H4 (cell line): ENCODE data around the gene NHEJ1. TPM values are rescaled to one million over a fixed set of nuclear protein-coding genes. Genes with fewer than 3 reads are reported as not detected.
A peak's percentile ranks its signal among the peaks of the same experiment; 100 is the strongest.

Experiments
- DNase-seq: peaks from one replicate; pipeline ENCODE4 v3.0.0-alpha.2; 2015; ENCODE audit warnings: low spot score
- total RNA-seq: library from RNA; depleted of rRNA; stranded (reverse); fragments of >200 nt; shearing (Covaris generic); gene quantifications from 2 replicates; pipeline ENCODE4 v1.2.3, GENCODE V29; 2014; rRNA removed

NHEJ1 gene
- total RNA-seq, 1 experiment from 2014 or later = 27.4 TPM

GRCh38 chr2:219029829-219030165 is 130.8 kb downstream of the NHEJ1 start:
- peak; percentile 62 for DNase-seq

- no peak for DNase-seq
Observed at GRCh38 chr2:219028996-219029828, 131.4 kb downstream of the NHEJ1 start.

- no peak for DNase-seq
Observed at GRCh38 chr2:219028141-219028540, 132.5 kb downstream of the NHEJ1 start.

- no peak for DNase-seq
Observed at GRCh38 chr2:219027511-219028055, 133.0 kb downstream of the NHEJ1 start.

- no peak for DNase-seq
Observed at GRCh38 chr2:219026946-219027345, 133.7 kb downstream of the NHEJ1 start.

GRCh38 chr2:219025637-219026585 is 134.7 kb downstream of the NHEJ1 start:
- no peak for DNase-seq

Other genes with a start within 250 kb of the NHEJ1 start
- 0.45 and 0.75 TPM in 2 replicates for gene CDK5R2, start 201.1 kb downstream of the NHEJ1 start, total RNA-seq
- gene FEV, start 175.6 kb downstream of the NHEJ1 start, total RNA-seq = not detected in 2 replicates
- not detected in 2 replicates for gene CRYBA2, start 167.4 kb downstream of the NHEJ1 start, total RNA-seq
- 0.10 TPM in 1 of 2 replicates, not detected in the other for gene CFAP65, start 119.3 kb downstream of the NHEJ1 start, total RNA-seq
- not detected in 2 replicates for gene IHH, start 99.9 kb downstream of the NHEJ1 start, total RNA-seq
- 0.12 TPM in 1 of 2 replicates, not detected in the other for gene SLC23A3, start 9.2 kb upstream of the NHEJ1 start, total RNA-seq
- gene CNPPD1, start 16.1 kb upstream of the NHEJ1 start, total RNA-seq = 10.8 and 13.3 TPM in 2 replicates
- gene RETREG2, start 17.5 kb upstream of the NHEJ1 start, total RNA-seq = 52.8 and 53.3 TPM in 2 replicates
- 22.7 and 37.4 TPM in 2 replicates for gene ZFAND2B, start 46.0 kb upstream of the NHEJ1 start, total RNA-seq
- 47.2 and 47.4 TPM in 2 replicates for gene ABCB6, start 58.1 kb upstream of the NHEJ1 start, total RNA-seq
- gene ATG9A, start 68.8 kb upstream of the NHEJ1 start, total RNA-seq = 46.4 and 73.6 TPM in 2 replicates
- gene ANKZF1, start 69.0 kb upstream of the NHEJ1 start, total RNA-seq = 9.2 and 17.2 TPM in 2 replicates
- 5.7 and 7.6 TPM in 2 replicates for gene GLB1L, start 84.6 kb upstream of the NHEJ1 start, total RNA-seq
- gene STK16, start 84.7 kb upstream of the NHEJ1 start, total RNA-seq = 32.8 and 42.1 TPM in 2 replicates
- not detected in 2 replicates for gene TUBA4B, start 92.4 kb upstream of the NHEJ1 start, total RNA-seq
- gene TUBA4A, start 93.1 kb upstream of the NHEJ1 start, total RNA-seq = 6.2 and 9.3 TPM in 2 replicates
- 16.1 and 18.3 TPM in 2 replicates for gene DNAJB2, start 118.6 kb upstream of the NHEJ1 start, total RNA-seq
- 6.8 and 10.0 TPM in 2 replicates for gene PTPRN, start 148.6 kb upstream of the NHEJ1 start, total RNA-seq
- gene RESP18, start 171.9 kb upstream of the NHEJ1 start, total RNA-seq = not detected in 2 replicates
- gene DNPEP, start 227.1 kb upstream of the NHEJ1 start, total RNA-seq = 79.9 and 87.7 TPM in 2 replicates